Measurements from ENCODE around the gene BTD. TPM values are rescaled to one million over a fixed set of nuclear protein-coding genes. Genes with fewer than 3 reads are reported as not detected.

Gene BTD
- total RNA-seq, 2 experiments from 2014 or later = 3.8 to 4.0 TPM

DNA sequence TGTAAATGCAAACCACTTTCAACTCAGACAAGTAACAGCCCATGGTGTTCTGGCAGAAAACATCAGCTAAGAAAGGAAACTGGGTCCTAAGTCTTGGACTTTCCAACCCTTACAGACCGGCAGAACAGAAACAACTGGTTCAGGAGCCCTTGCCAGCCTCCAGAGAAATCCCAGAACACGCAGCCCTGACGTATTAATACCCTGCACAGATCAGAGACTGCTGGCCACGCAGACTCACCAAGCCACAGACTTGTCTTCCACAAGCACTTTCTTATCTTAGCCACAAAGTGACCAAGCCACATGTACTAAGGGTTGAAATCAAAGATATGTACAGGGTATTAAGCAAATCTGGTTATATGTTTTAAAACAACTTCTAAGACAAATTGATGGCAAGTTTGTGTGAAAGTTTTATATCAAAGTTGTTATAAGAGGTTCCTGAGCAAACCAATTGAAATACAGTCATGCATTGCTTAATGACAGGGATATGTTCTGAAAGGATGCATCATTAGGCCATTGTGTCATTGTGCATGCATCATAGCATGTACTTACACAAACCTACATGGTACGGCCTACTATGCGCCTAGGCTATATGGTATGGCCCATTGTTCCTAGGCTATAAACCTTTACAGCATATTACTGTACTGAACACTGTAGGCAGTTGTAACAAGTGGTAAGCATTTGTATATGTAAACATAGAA, 36.8 kb downstream of the BTD start:
- DNase-seq (peak; percentile 39), ATAC-seq (no peak)
- intact Hi-C loops (cut with micrococcal nuclease) = loop anchor here (5.0 kb wide), 1 partner anchor 159 kb away; the partner anchor contains the start of gene ANKRD28
- ChIA-PET POLR2A (no interaction called here), CTCF (interaction anchor here (1.2 to 1.3 kb wide), 2 partner anchors 34 to 174 kb away, joined by 3 read pairs; no protein-coding TSS in a partner anchor)
- H3K27ac Mint-ChIP-seq = peak overlapping the region; percentile 72
- H3K36me3 Mint-ChIP-seq (ENCODE audit: low read depth) = peaks cover 6% of the 10 kb centered on the region
- H3K9me3 Mint-ChIP-seq = no peaks in the 10 kb centered on the region
- H3K4me1 Mint-ChIP-seq (ENCODE audit: low read depth) = peaks cover 54% of the 10 kb centered on the region
- TF ChIP-seq, protein P1, sequence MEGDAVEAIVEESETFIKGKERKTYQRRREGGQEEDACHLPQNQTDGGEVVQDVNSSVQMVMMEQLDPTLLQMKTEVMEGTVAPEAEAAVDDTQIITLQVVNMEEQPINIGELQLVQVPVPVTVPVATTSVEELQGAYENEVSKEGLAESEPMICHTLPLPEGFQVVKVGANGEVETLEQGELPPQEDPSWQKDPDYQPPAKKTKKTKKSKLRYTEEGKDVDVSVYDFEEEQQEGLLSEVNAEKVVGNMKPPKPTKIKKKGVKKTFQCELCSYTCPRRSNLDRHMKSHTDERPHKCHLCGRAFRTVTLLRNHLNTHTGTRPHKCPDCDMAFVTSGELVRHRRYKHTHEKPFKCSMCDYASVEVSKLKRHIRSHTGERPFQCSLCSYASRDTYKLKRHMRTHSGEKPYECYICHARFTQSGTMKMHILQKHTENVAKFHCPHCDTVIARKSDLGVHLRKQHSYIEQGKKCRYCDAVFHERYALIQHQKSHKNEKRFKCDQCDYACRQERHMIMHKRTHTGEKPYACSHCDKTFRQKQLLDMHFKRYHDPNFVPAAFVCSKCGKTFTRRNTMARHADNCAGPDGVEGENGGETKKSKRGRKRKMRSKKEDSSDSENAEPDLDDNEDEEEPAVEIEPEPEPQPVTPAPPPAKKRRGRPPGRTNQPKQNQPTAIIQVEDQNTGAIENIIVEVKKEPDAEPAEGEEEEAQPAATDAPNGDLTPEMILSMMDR (IDR thresholded peaks at IDR 0.05) = no peak
- no peaks in the 10 kb centered on the region for H3K27me3 Mint-ChIP-seq
- no peak overlapping the region for H3K4me3 Mint-ChIP-seq

DNA sequence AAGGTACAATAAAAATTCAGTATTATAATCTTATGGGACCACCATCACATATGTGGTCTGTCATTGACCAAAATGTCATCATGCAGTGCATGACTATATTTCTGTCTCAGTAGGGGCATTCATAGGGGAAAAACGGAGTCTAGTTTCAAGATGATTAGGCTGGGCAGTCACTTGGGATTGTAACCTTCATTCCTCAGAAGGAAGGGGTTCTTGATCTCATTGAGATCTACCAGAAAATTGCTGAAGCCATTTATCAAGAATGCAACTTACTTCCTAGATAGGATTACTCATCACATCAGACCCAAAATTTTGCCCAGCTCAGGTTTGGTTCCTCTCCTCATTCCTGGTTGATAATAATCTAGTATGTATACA, 37.3 kb downstream of the BTD start:
- intact Hi-C loops (cut with micrococcal nuclease) = loop anchor here (5.0 kb wide), 1 partner anchor 158 kb away; the partner anchor contains the start of gene ANKRD28
- DNase-seq (peak; percentile 24), ATAC-seq (no peak)
- Mint-ChIP-seq H3K9me3 (no peaks in the 10 kb centered on the region), H3K4me3 (no peak overlapping the region), H3K27me3 (no peaks in the 10 kb centered on the region), H3K36me3 (ENCODE audit: low read depth) (peaks cover 6% of the 10 kb centered on the region), H3K4me1 (ENCODE audit: low read depth) (peaks cover 49% of the 10 kb centered on the region), H3K27ac (no peak overlapping the region)
- ChIA-PET CTCF (interaction anchor here (1.1 to 1.2 kb wide), 2 partner anchors 35 to 542 kb away, joined by 3 read pairs; no protein-coding TSS in a partner anchor), POLR2A (no interaction called here)
- TF ChIP-seq, protein P1 (IDR thresholded peaks at IDR 0.05) = no peak

DNA sequence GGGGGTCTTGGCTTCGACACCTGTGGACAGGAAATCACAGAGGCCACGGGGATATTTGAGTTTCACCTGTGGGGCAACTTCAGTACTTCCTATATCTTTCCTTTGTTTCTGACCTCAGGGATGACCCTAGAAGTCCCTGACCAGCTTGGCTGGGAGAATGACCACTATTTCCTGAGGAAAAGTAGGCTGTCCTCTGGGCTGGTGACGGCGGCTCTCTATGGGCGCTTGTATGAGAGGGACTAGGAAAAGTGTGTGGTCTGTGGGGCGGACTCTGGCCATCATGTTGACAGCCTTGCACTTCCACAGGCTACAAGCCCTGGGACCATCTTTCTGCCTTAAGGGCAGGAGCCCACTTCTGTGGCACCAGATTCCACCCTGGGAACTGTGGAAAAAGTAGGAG, 43.7 kb downstream of the BTD start:
- Mint-ChIP-seq H3K27ac (no peak overlapping the region), H3K9me3 (peaks cover 5% of the 10 kb centered on the region), H3K4me3 (no peak overlapping the region), H3K36me3 (ENCODE audit: low read depth) (peaks cover 16% of the 10 kb centered on the region), H3K27me3 (peaks cover 7% of the 10 kb centered on the region), H3K4me1 (ENCODE audit: low read depth) (peaks cover 44% of the 10 kb centered on the region)
- DNase-seq (no peak), ATAC-seq (no peak)
- POLR2A ChIA-PET = no interaction called here
- TF ChIP-seq, protein P1 (IDR thresholded peaks at IDR 0.05) = no peak
- intact Hi-C loops (cut with micrococcal nuclease) = no loop called here
- CTCF ChIA-PET = interaction anchor here (0.5 to 3.1 kb wide), 3 partner anchors 9 to 220 kb away, joined by 3 to 9 read pairs (median 3); no protein-coding TSS in a partner anchor

DNA sequence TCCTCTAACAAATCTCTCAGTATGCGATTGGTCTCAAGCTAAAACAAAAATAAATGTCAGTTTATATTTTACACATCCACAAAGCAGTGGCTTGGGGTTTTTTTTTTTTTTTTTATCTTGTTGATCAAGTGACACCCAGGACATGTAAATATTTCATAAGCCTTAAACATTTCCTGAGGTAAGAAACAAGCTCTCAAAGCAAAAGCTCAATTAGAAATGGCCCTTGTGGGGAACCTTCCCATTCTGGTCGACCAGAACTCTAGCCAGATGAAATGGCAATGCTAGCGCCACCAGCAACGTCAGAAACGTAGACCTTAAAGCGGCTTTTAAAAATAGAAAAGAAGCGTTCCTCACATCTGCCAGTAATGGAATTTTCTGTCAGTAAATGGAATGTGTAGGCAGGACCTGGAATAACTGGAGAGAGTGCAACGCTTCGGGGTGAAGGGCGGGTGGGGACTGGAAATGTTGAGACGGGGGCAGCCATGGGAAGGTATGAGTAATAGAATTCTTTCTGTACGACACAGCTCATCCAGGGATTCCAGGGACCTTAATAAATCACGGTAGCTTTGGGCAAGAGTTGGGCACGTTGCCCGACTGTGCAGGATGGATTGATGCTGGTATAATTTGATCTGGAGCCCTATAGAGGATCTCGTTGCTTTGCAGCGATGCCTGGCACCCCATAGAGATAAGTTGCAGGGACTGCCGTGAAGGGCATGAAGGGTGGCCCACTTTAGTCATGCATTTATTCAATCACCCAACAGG, 44.4 kb downstream of the BTD start:
- POLR2A ChIA-PET = interaction anchor here (0.6 to 1.5 kb wide), 2 partner anchors 10 to 70 kb away, joined by 3 to 4 read pairs; no protein-coding TSS in a partner anchor
- H3K4me3 Mint-ChIP-seq = no peak overlapping the region
- TF ChIP-seq, protein P1 (IDR thresholded peaks at IDR 0.05) = no peak
- no peak for ATAC-seq
- peaks cover 10% of the 10 kb centered on the region for H3K27me3 Mint-ChIP-seq
- DNase-seq = no peak
- intact Hi-C loops (cut with micrococcal nuclease) = no loop called here
- peaks cover 44% of the 10 kb centered on the region for H3K4me1 Mint-ChIP-seq (ENCODE audit: low read depth)
- peaks cover 5% of the 10 kb centered on the region for H3K9me3 Mint-ChIP-seq
- H3K27ac Mint-ChIP-seq = no peak overlapping the region
- CTCF ChIA-PET = interaction anchor here (0.5 to 3.1 kb wide), 3 partner anchors 9 to 221 kb away, joined by 3 to 9 read pairs (median 3); no protein-coding TSS in a partner anchor
- peaks cover 16% of the 10 kb centered on the region for H3K36me3 Mint-ChIP-seq (ENCODE audit: low read depth)

All from activated CD8-positive, alpha-beta T cell treated with anti-CD3 and anti-CD28 coated beads for 36 hours (primary cell).